D721Med (cell line): ENCODE data around the gene MBNL3.

Source experiments
- DNase-seq: peaks from one replicate; pipeline ENCODE4 v3.0.0; 2011; ENCODE audit warnings: low spot score; ENCODE audit not compliant: insufficient read length
- FAIRE-seq: peaks from 2 replicates; lab custom pipeline; 2011; peaks lifted over from hg19 to GRCh38; lab: Jason Lieb, UNC
- CTCF ChIP-seq: IDR thresholded peaks from 2 replicates; pipeline ENCODE4 v1.5.1; 2012; ENCODE audit warnings: mild to moderate bottlenecking, control low read depth; ENCODE audit not compliant: insufficient read depth; ENCODE audit errors: missing control alignments

Gene MBNL3

GRCh38 chrX:132369617-132370326 is 119.1 kb downstream of the MBNL3 start:
- DNase-seq (no peak), FAIRE-seq (no peak)
- TF ChIP-seq CTCF = no peak

DNA sequence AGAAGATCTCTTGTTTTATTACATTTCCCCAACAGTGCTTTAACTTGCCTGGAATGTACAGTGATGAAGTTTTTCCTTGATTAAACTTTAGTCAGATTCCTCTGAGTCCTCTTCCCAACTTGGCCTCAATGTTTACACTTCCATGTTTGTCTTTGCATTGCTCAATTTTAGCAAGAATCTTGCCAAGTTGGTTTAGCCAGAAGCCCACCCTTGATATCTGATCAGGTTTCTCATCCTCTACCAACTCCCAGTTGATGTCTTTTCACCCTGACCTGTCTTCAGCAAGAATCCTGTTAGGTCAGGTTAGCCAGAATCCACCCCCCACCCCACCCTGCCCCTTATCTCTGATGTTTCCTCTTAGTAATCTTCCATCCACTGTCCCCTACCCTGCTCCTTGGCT is 120.9 kb downstream of the MBNL3 start:
- FAIRE-seq (no peak), DNase-seq (no peak)
- no peak for TF ChIP-seq CTCF

DNA sequence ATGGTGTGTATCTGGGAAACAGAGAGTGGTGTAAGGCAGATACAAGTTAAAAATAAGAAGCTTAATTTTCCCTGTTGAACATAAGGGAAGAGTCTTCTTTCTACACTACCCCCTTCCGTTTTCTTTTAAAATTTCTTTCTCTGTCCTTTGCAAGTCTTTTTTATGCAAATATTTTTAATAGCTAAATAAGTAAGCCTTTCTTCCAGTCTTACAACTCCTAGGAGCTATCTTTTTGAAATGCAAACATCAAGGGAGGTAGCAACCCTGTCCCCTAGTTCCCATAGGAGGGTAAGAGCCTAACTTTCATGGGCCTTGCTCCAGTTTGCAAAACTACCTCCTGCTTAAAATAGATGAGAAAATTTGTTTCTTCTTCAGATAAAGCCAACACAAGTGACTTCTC is 121.5 kb downstream of the MBNL3 start:
- TF ChIP-seq CTCF = no peak
- no peak for FAIRE-seq
- no peak for DNase-seq

- FAIRE-seq (no peak), DNase-seq (no peak)
- TF ChIP-seq CTCF = no peak
These were observed 123.3 kb downstream of the MBNL3 start for GRCh38 chrX:132365490-132365889.

DNA sequence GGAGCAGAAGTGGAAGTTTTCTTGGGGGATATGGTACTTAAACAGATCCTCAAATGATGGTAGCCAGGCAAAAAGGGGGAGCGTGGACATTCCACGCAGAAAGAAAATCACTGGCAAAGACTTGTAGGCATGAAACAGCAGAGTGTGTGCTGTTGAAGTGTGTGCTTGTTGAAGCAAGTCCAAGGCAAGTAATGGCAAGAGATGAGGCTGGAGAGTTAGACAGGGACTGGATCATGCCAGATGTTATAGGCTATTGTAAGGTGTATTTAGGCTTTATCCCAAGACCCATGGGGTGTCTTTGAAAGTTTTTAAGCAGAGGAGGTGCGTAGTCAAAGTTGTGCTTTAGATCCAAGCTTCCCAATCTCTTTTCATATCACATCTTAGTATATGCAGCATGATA is 124.5 kb downstream of the MBNL3 start:
- TF ChIP-seq CTCF = no peak
- FAIRE-seq (no peak), DNase-seq (no peak)

DNA sequence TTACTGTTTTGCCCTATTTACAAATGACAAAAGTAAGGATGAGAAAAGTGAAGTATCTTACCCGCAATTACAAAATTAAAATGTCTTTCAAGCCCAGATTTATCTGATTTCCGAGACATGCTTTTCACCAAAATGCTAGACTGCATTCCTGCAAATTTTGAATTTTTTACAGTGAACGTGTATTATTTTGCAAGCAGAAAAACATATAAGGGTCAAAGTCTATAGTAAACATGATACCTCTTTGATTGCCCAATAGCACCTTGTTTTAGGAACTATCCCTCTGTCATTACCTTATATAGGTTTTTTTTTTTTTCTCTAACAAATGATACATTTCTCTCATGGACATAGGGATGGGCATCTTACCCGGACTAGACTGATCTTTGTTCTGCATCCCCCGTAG is 135.4 kb downstream of the MBNL3 start:
- DNase-seq = no peak
- FAIRE-seq = no peak

GRCh38 chrX:132336172-132336571 is 152.7 kb downstream of the MBNL3 start:
- no peak for TF ChIP-seq CTCF
- no peak for FAIRE-seq
- DNase-seq = no peak

More for the DNA sequence above, 135.4 kb downstream of the MBNL3 start:
- no peak for TF ChIP-seq CTCF
